Activated T-helper 1 cell treated with Interleukin-2 at 50 U/mL for 16 hours (primary cell): Measurements from ENCODE around the gene MDGA2.

ENCODE experiments used
- DNase-seq: peaks from one replicate; pipeline ENCODE4 v3.0.0-alpha.2; 2020; ENCODE audit warnings: low read depth

Gene MDGA2

GRCh38 chr14:47619392-47619791 lies 56.0 kb downstream of the MDGA2 start:
- DNase-seq, result no peak

GRCh38 chr14:47606566-47606965 lies 68.8 kb downstream of the MDGA2 start:
- no peak for DNase-seq

GRCh38 chr14:47596860-47597259 lies 78.5 kb downstream of the MDGA2 start:
- no peak for DNase-seq

- no peak for DNase-seq
These were observed 79.2 kb downstream of the MDGA2 start for GRCh38 chr14:47596232-47596631.

- DNase-seq, result no peak
These were observed 79.9 kb downstream of the MDGA2 start for GRCh38 chr14:47595552-47595951.

- DNase-seq, result no peak
These were observed 84.5 kb downstream of the MDGA2 start for GRCh38 chr14:47590767-47591495.

- DNase-seq, result no peak
These were observed 90.0 kb downstream of the MDGA2 start for GRCh38 chr14:47585447-47585846.

- DNase-seq, result no peak
These were observed 108.1 kb downstream of the MDGA2 start for GRCh38 chr14:47567273-47567672.

- DNase-seq, result no peak
These were observed 117.5 kb downstream of the MDGA2 start for GRCh38 chr14:47557894-47558293.

- DNase-seq, result no peak
These were observed 120.1 kb downstream of the MDGA2 start for GRCh38 chr14:47555333-47555732.

- DNase-seq, result no peak
These were observed 125.5 kb downstream of the MDGA2 start for GRCh38 chr14:47549886-47550285.

GRCh38 chr14:47543459-47543858 lies 131.9 kb downstream of the MDGA2 start:
- DNase-seq, result no peak

GRCh38 chr14:47541662-47542061 lies 133.7 kb downstream of the MDGA2 start:
- no peak for DNase-seq

GRCh38 chr14:47539031-47539461 lies 136.4 kb downstream of the MDGA2 start:
- no peak for DNase-seq

- no peak for DNase-seq
These were observed 139.1 kb downstream of the MDGA2 start for GRCh38 chr14:47536341-47536740.

GRCh38 chr14:47526591-47527244 lies 148.7 kb downstream of the MDGA2 start:
- no peak for DNase-seq

- DNase-seq, result no peak
These were observed 150.9 kb downstream of the MDGA2 start for GRCh38 chr14:47524524-47524923.

GRCh38 chr14:47520382-47520781 lies 155.0 kb downstream of the MDGA2 start:
- no peak for DNase-seq

GRCh38 chr14:47511829-47512228 lies 163.6 kb downstream of the MDGA2 start:
- no peak for DNase-seq

- DNase-seq, result no peak
These were observed 165.4 kb downstream of the MDGA2 start for GRCh38 chr14:47509957-47510356.

- no peak for DNase-seq
These were observed 167.5 kb downstream of the MDGA2 start for GRCh38 chr14:47507861-47508260.

- no peak for DNase-seq
These were observed 175.0 kb downstream of the MDGA2 start for GRCh38 chr14:47500369-47500768.

GRCh38 chr14:47490766-47491165 lies 184.6 kb downstream of the MDGA2 start:
- DNase-seq, result no peak

- DNase-seq, result no peak
These were observed 185.1 kb downstream of the MDGA2 start for GRCh38 chr14:47490353-47490752.
